A673 (cell line): ENCODE measurements around the gene RNF19B.

Source experiments
- EZH2 ChIP-seq: fragments of 200-600 bp; sonication (generic); IDR thresholded peaks from 2 replicates; pipeline ENCODE4 v1.6.1; 2017; ENCODE audit warnings: borderline replicate concordance, low read depth, mild to moderate bottlenecking, mixed read lengths, antibody characterized with exemption, low read length; ENCODE audit not compliant: poor library complexity, severe bottlenecking
- TF ChIP-seq, protein P1 (sequence below): fragments of 300-800, 200-600 bp; sonication (generic); conservative IDR thresholded peaks from 2 replicates; pipeline ENCODE4 v1.5.1; 2017; ENCODE audit warnings: low read depth, mild to moderate bottlenecking, antibody characterized with exemption, low read length, moderate library complexity, mixed read lengths

GRCh38 chr1:33008051-33008914 lies 43.7 kb upstream of the RNF19B start:
- TF ChIP-seq, protein P1, sequence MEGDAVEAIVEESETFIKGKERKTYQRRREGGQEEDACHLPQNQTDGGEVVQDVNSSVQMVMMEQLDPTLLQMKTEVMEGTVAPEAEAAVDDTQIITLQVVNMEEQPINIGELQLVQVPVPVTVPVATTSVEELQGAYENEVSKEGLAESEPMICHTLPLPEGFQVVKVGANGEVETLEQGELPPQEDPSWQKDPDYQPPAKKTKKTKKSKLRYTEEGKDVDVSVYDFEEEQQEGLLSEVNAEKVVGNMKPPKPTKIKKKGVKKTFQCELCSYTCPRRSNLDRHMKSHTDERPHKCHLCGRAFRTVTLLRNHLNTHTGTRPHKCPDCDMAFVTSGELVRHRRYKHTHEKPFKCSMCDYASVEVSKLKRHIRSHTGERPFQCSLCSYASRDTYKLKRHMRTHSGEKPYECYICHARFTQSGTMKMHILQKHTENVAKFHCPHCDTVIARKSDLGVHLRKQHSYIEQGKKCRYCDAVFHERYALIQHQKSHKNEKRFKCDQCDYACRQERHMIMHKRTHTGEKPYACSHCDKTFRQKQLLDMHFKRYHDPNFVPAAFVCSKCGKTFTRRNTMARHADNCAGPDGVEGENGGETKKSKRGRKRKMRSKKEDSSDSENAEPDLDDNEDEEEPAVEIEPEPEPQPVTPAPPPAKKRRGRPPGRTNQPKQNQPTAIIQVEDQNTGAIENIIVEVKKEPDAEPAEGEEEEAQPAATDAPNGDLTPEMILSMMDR, result no peak
- no peak for TF ChIP-seq EZH2
